Lung microvascular endothelial cell (primary cell): Measurements from ENCODE around the gene FURIN. TPM values are rescaled to one million over a fixed set of nuclear protein-coding genes. Genes with fewer than 3 reads are reported as not detected.

Source experiments
- total RNA-seq: library from RNA; depleted of rRNA; stranded (reverse); fragments of >200 nt; gene quantifications from 2 replicates; pipeline ENCODE4 v1.2.1, GENCODE V29; 2014

Gene FURIN
- total RNA-seq, 1 donor from 2014 or later, result 56.0 TPM

Other genes with a start within 250 kb of the FURIN start
- 1.6 and 3.3 TPM in 2 replicates for gene BLM, start 151.2 kb upstream of the FURIN start, total RNA-seq
- gene FES, start 15.9 kb downstream of the FURIN start, total RNA-seq, result 45.5 and 49.0 TPM in 2 replicates
- gene MAN2A2, start 34.7 kb downstream of the FURIN start, total RNA-seq, result 16.8 and 28.8 TPM in 2 replicates
- 8.1 and 9.2 TPM in 2 replicates for gene HDDC3, start 64.0 kb downstream of the FURIN start, total RNA-seq
- gene UNC45A, start 66.7 kb downstream of the FURIN start, total RNA-seq, result 80.9 and 93.1 TPM in 2 replicates
- gene RCCD1, start 86.3 kb downstream of the FURIN start, total RNA-seq, result 3.3 and 4.6 TPM in 2 replicates
- 22.6 and 60.6 TPM in 2 replicates for gene PRC1, start 125.9 kb downstream of the FURIN start, total RNA-seq
- gene VPS33B, start 154.0 kb downstream of the FURIN start, total RNA-seq, result 8.7 and 10.5 TPM in 2 replicates
- gene SV2B, start 231.7 kb downstream of the FURIN start, total RNA-seq, result 0.22 and 0.40 TPM in 2 replicates